OCI-LY7 (cell line): Measurements from ENCODE around the gene RAD21L1.

ENCODE experiments used
- EZH2phosphoT487 ChIP-seq: fragments of 200-600 bp; sonication (generic); IDR thresholded peaks from 2 replicates; pipeline ENCODE4 v1.6.1; 2018; ENCODE audit warnings: low read depth, borderline replicate concordance, mild to moderate bottlenecking, mixed run types, antibody characterized with exemption, low read length, moderate library complexity, mixed read lengths
- TF ChIP-seq, protein P1 (sequence below): fragments of 200-600 bp; sonication (generic); conservative IDR thresholded peaks from 2 replicates; pipeline ENCODE4 v1.5.1; 2014; ENCODE audit warnings: mild to moderate bottlenecking, antibody characterized with exemption, low read length, moderate library complexity, mixed read lengths

DNA sequence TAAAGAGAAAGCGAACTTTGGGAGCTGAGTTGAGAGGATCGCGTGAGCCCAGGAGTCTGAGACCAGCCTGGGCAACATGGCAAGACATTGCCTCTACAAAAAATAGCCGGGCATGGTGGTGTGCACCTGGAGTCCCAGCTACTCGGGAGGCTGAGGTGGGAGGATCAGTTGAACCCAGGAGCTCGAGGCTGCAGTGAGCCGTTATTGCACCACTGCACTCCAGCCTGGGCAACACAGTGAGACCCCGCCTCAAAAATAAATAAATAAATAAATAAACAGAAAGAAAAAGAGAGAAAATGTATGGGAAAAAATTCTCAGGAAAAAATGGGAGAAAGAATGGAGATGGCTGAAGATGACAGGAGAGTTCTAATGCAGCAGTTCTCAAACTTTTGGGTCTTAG, 20.0 kb upstream of the RAD21L1 start:
- TF ChIP-seq, protein P1, sequence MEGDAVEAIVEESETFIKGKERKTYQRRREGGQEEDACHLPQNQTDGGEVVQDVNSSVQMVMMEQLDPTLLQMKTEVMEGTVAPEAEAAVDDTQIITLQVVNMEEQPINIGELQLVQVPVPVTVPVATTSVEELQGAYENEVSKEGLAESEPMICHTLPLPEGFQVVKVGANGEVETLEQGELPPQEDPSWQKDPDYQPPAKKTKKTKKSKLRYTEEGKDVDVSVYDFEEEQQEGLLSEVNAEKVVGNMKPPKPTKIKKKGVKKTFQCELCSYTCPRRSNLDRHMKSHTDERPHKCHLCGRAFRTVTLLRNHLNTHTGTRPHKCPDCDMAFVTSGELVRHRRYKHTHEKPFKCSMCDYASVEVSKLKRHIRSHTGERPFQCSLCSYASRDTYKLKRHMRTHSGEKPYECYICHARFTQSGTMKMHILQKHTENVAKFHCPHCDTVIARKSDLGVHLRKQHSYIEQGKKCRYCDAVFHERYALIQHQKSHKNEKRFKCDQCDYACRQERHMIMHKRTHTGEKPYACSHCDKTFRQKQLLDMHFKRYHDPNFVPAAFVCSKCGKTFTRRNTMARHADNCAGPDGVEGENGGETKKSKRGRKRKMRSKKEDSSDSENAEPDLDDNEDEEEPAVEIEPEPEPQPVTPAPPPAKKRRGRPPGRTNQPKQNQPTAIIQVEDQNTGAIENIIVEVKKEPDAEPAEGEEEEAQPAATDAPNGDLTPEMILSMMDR: no peak
- no peak for TF ChIP-seq EZH2phosphoT487
